Upper lobe of left lung (tissue), 6 donors: ENCODE data around the gene RBM33. TPM values are rescaled to one million over a fixed set of nuclear protein-coding genes. Genes with fewer than 3 reads are reported as not detected.

Source experiments
- ATAC-seq, 2 donors: fragments of 200-7000 bp; cut with Tn5 transposase; one replicate each; pipeline ENCODE4 v1.9.1; 2022; ENCODE audit warnings: mild to moderate bottlenecking in 2 of 2, moderate library complexity in 2 of 2; ENCODE audit not compliant: low FRiP score in 2 of 2
- DNase-seq, 2 donors: peaks; one replicate each; pipeline ENCODE4 v3.0.0-alpha.2; 2019 to 2020
- H3K27ac ChIP-seq, 4 donors: fragments of 200-600 bp; sonication (generic); one replicate each; pipeline ENCODE4 v1.5.1; 2016 to 2019
- H3K27me3 ChIP-seq, 4 donors: fragments of 200-600 bp; sonication (generic); one replicate each; pipeline ENCODE4 v1.5.1; 2017 to 2019
- H3K36me3 ChIP-seq, 4 donors: fragments of 200-600 bp; sonication (generic); one replicate each; pipeline ENCODE4 v1.5.1; 2016 to 2019
- H3K4me1 ChIP-seq, 4 donors: fragments of 200-600 bp; sonication (generic); one replicate each; pipeline ENCODE4 v1.5.1; 2018 to 2019
- H3K4me3 ChIP-seq, 4 donors: fragments of 200-600 bp; sonication (generic); one replicate each; pipeline ENCODE4 v1.5.1; 2017 to 2019; ENCODE audit warnings: mild to moderate bottlenecking in 2 of 4, moderate library complexity in 1 of 4
- H3K9me3 ChIP-seq, 4 donors: fragments of 200-600 bp; sonication (generic); one replicate each; pipeline ENCODE4 v1.5.1; 2018 to 2019
- EP300 ChIP-seq, 4 donors: sonication (generic); formaldehyde crosslinking; IDR thresholded peaks; one replicate each; pipeline ENCODE4 v1.5.1; 2017; ENCODE audit warnings: antibody characterized with exemption in 4 of 4, control low read depth in 2 of 4
- POLR2A ChIP-seq, 4 donors: fragments of 450-650 bp; IDR thresholded peaks; one replicate each; pipeline ENCODE4 v1.5.1; 2016 to 2017; ENCODE audit warnings: antibody characterized with exemption in 4 of 4, mild to moderate bottlenecking in 2 of 4
- POLR2AphosphoS5 ChIP-seq, 2 donors: sonication (generic); formaldehyde crosslinking; IDR thresholded peaks; one replicate each; pipeline ENCODE4 v1.5.1; 2017; ENCODE audit warnings: antibody characterized with exemption in 2 of 2
- WGBS, 2 donors: methylation state at CpG; one replicate each; pipeline ENCODE4 v1.1.5; 2017 to 2018; 5-methylcytosine and 5-hydroxymethylcytosine counted together
- total RNA-seq, 6 donors: library from RNA; depleted of rRNA in 4 of 6; stranded (reverse); fragments of >200 nt in 4 of 6; gene quantifications; one replicate each; pipeline versions ENCODE4 v1.1.0 to v1.2.1, GENCODE V29; 2016 to 2021
- TF ChIP-seq, protein P1 (sequence below), 6 experiments: fragments of 450-650 bp in 4 of 6; fragments of 200-600 bp in 2 of 6; sonication (generic) in 2 of 6; IDR thresholded peaks; one replicate each; pipeline ENCODE4 v1.5.1; 2016 to 2019; ENCODE audit warnings: antibody characterized with exemption in 6 of 6
- donor health status: DM: no; HTN: no; CAD: no; lungs with moderate emphysema.
- donor health status: DM: no; HTN: yes; CAD: no; lungs with severe emphysema.

Gene RBM33
- total RNA-seq, 6 donors from 2014 or later = 40.6 to 179 (median 76.4) TPM

DNA sequence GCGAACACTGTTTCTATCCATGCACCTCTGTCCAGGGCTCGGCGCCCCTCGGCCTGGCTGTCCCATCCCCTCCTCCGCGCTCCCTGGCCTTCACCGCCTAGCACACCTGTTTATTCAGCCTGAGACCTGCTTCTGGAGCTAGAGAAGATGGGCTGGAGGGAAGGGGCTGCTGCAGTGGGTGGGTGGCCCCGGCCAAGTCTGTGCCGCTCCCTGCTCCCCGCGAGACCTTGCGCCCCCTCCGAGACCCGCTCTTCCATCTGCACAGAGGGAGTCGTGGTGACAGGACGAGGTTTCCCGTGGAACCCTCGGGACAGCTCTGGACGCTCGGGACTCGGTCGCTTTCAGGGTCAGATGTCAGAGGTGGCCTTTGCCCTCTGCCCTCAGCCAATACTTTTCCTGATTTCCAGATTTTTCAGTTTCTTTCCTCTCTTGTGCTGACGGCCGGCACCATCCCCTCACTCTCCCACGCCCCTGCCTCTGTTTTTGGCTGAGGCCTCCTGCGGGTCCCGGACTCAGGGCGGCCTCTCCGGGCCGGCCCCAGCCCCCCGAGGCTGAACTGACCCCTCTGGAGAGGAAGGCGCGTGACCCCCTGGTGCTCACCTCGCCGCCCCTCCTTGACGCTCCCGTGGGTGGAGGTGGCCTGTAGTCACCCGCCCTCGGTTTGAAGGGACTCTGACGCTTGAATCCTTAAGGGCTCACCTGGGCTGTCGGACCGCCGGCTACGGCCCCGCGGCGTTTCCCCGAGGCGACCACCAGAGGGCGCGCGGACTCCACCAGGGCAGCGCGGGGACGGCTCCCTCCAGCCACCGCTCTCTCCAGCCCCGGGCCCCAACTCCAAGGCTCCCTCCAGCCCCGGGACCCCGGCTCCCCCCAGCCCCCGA lies 152.2 kb downstream of the RBM33 start:
- ATAC-seq (peak; percentile 78 to 84), DNase-seq (peak; percentile 71 to 94)
- 41 to 50% methylated on average over 34 to 39 of the region's 60 CpGs for WGBS, 2 donors
- Histone ChIP-seq H3K4me1 (peaks cover 6 to 10% (median 7%) of the 10 kb centered on the region in 4 donors), H3K27ac (no peak overlapping the region), H3K27me3 (peaks cover 0 to 5% (median 2%) of the 10 kb centered on the region in 4 donors), H3K36me3 (no peaks in the 10 kb centered on the region), H3K9me3 (no peaks in the 10 kb centered on the region), H3K4me3 (no peak overlapping the region)
- TF ChIP-seq EP300 (IDR thresholded peaks at IDR 0.05) = no peak
- TF ChIP-seq, protein P1, sequence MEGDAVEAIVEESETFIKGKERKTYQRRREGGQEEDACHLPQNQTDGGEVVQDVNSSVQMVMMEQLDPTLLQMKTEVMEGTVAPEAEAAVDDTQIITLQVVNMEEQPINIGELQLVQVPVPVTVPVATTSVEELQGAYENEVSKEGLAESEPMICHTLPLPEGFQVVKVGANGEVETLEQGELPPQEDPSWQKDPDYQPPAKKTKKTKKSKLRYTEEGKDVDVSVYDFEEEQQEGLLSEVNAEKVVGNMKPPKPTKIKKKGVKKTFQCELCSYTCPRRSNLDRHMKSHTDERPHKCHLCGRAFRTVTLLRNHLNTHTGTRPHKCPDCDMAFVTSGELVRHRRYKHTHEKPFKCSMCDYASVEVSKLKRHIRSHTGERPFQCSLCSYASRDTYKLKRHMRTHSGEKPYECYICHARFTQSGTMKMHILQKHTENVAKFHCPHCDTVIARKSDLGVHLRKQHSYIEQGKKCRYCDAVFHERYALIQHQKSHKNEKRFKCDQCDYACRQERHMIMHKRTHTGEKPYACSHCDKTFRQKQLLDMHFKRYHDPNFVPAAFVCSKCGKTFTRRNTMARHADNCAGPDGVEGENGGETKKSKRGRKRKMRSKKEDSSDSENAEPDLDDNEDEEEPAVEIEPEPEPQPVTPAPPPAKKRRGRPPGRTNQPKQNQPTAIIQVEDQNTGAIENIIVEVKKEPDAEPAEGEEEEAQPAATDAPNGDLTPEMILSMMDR (IDR thresholded peaks at IDR 0.05) = peak; percentile 86 to 95 (median 91)

DNA sequence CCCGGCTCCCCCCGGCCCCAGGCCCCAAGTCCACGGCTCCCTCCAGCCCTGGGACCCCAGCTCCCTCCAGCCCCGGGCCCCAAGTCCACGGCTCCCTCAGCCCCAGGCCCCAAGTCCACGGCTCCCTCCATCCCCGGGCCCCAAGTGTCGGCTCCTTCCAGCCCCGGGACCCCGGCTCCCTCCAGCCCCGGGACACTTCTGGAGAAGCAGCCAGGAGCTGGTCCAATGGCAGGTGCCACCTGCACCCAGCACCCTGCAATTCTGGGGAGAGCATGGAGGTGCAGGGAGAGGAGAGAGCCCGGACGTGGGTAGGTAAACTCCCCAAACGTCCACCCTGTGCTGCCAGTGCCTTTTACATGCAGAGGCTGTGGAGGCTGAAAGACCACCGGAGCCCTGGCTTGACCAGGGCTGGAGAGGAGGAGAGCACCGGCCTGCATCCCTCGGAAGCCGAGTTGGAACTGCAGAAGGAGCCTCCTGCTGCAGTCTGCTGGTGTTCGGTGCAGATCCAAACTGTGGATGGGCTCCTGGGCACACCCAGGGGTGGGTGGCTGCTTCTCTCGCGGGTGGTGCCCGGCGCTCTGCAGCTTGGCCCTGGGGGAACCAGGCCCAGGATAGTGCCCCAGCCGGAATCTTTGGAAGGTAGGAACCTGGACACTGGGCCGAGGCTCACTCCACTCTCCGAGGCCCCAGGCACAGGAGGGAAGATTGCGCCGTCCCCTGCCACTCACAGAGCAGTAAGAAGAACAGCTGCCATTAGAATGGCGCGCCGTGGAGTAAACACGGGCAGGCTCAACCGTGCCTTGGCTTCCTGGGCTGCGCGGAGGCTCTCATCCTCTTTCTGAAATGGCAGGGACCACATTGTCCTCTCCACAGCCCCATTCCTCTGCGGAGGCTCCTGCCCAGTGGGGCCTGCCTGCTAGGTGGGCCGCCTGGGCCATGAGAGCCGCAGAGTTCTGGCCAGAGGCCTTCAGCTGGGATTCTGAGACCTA lies 153.1 kb downstream of the RBM33 start:
- DNase-seq (no peak), ATAC-seq (peak in 1 of 2 donors; percentile 7)
- Histone ChIP-seq H3K4me3 (no peak overlapping the region), H3K27ac (no peak overlapping the region), H3K9me3 (no peaks in the 10 kb centered on the region), H3K36me3 (no peaks in the 10 kb centered on the region), H3K27me3 (peaks cover 0 to 6% (median 2%) of the 10 kb centered on the region in 4 donors), H3K4me1 (peaks cover 6 to 10% (median 7%) of the 10 kb centered on the region in 4 donors)
- 53 to 78% methylated on average over 7 to 34 of the region's 38 CpGs for WGBS, 2 donors
- TF ChIP-seq, protein P1 (IDR thresholded peaks at IDR 0.05) = peak in 1 of 6 experiments; percentile 34
- TF ChIP-seq POLR2AphosphoS5 (IDR thresholded peaks at IDR 0.05) (no peak), POLR2A (IDR thresholded peaks at IDR 0.05) (no peak), EP300 (IDR thresholded peaks at IDR 0.05) (no peak)

DNA sequence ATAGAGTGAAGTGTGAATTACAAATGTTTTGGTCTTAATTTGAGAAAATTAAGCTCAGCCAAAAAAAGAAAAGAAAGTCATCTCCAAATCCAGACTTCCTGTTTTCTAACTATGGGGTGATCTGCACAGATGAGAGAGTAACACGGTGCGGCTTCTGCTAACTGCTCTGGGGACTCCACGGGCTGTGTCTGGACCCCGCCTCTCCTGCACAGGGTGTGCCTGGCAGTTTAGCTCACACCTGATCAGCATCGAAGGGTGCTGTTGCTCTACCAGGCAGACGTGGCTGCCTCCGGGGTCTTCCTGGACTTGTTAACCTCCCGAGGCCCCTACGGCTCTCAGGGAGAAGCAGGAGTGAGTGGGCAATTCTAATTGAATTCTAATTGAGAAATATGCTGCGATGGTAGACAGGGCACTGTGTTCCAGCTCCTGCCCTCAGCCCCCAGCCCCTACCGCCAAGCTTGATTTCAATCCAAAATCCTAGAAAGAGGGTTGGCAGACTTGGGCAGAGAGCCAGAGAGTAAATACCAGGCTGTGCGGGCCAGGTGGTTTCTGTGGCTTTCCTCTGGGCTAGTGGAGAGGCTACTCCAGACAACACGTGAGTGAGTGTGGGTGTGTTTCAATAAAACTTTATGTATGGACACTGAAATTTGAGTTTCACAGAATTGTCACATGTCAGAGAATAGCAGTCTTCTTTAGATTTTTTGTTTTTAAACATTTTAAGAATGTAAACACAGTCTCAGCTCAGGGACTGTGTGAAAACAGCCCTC lies 154.4 kb downstream of the RBM33 start:
- Histone ChIP-seq H3K36me3 (no peaks in the 10 kb centered on the region), H3K4me1 (peaks cover 11 to 23% (median 16%) of the 10 kb centered on the region in 4 donors), H3K27me3 (peaks cover 0 to 19% (median 8%) of the 10 kb centered on the region in 4 donors), H3K27ac (no peak overlapping the region), H3K9me3 (no peaks in the 10 kb centered on the region), H3K4me3 (no peak overlapping the region)
- ATAC-seq (no peak), DNase-seq (no peak)
- WGBS, 2 donors = 32 to 47% methylated on average over 9 to 13 of the region's 13 CpGs
- no peak for TF ChIP-seq POLR2AphosphoS5 (IDR thresholded peaks at IDR 0.05)
- no peak for TF ChIP-seq POLR2A (IDR thresholded peaks at IDR 0.05)
- TF ChIP-seq, protein P1 (IDR thresholded peaks at IDR 0.05) = no peak
- TF ChIP-seq EP300 (IDR thresholded peaks at IDR 0.05) = no peak

DNA sequence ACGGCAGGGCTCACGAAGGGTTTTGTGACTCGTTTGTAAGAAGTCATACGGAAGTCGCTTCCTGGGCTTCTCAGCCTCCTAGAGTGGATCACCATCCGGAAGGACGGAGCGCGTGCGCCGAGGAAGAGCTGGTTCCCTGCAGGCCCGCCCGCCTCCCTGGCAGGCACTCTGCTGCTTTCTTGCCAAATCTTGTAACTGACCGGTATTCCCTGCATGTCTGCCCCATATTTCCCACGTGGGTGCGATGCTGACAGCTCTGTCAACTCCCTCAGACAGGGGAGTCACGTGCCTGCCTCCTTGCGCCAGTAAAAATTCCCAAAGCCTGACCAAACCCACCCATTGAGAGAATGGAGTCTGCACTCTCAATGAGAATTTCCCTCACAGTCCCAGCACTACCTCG lies 155.1 kb downstream of the RBM33 start:
- Histone ChIP-seq H3K27me3 (peaks cover 0 to 24% (median 11%) of the 10 kb centered on the region in 4 donors), H3K9me3 (no peaks in the 10 kb centered on the region), H3K27ac (no peak overlapping the region), H3K36me3 (no peaks in the 10 kb centered on the region), H3K4me3 (no peak overlapping the region), H3K4me1 (peaks cover 16 to 29% (median 22%) of the 10 kb centered on the region in 4 donors)
- WGBS, 2 donors = 51 to 65% methylated on average over 15 to 19 of the region's 19 CpGs
- TF ChIP-seq POLR2AphosphoS5 (IDR thresholded peaks at IDR 0.05) (no peak), EP300 (IDR thresholded peaks at IDR 0.05) (no peak), POLR2A (IDR thresholded peaks at IDR 0.05) (no peak)
- TF ChIP-seq, protein P1 (IDR thresholded peaks at IDR 0.05) = no peak
- no peak for DNase-seq
- ATAC-seq = no peak
